ENCODE data around the gene MCTS1. TPM values are rescaled to one million over a fixed set of nuclear protein-coding genes. Genes with fewer than 3 reads are reported as not detected.

Gene MCTS1
- polyA plus RNA-seq, 6 donors from 2014 or later = 73.7 to 106 (median 89.8) TPM

GRCh38 chrX:120653000-120653399 lies 49.1 kb downstream of the MCTS1 start:
- peaks cover 6 to 26% (median 6%) of the 10 kb centered on the region in 3 donors for H3K4me1 Mint-ChIP-seq
- peak; percentile 27 to 40 for ATAC-seq (ENCODE audit: low read depth in 2 of 2)
- no peaks in the 10 kb centered on the region for H3K27me3 Mint-ChIP-seq
- no peak overlapping the region for H3K4me3 Mint-ChIP-seq
- peak overlapping the region in 1 of 6 donors; percentile 30 for H3K27ac Mint-ChIP-seq
- peaks cover 0 to 8% (median 4%) of the 10 kb centered on the region in 7 donors for H3K9me3 Mint-ChIP-seq
- no peak for DNase-seq
- no peaks in the 10 kb centered on the region for H3K36me3 Mint-ChIP-seq

GRCh38 chrX:120660637-120661036 lies 56.7 kb downstream of the MCTS1 start:
- DNase-seq (no peak), ATAC-seq (ENCODE audit: low read depth in 2 of 2) (no peak)
- H3K27me3 Mint-ChIP-seq = no peaks in the 10 kb centered on the region

More at GRCh38 chrX:120660637-120661036, 56.7 kb downstream of the MCTS1 start:
- Mint-ChIP-seq H3K4me1 (peaks cover 0 to 9% (median 7%) of the 10 kb centered on the region in 3 donors), H3K27ac (no peak overlapping the region), H3K4me3 (no peak overlapping the region), H3K9me3 (peaks cover 0 to 3% (median 0%) of the 10 kb centered on the region in 7 donors), H3K36me3 (no peaks in the 10 kb centered on the region)

Other genes with a start within 250 kb of the MCTS1 start
- gene ATP1B4, start 242.0 kb upstream of the MCTS1 start, polyA plus RNA-seq (ENCODE audit: low read depth in 6 of 6) = not detected
- 100 to 1,000 TPM in 1 of 6 donors, 10 to 100 TPM in 5; 72.9 to 142 (median 79.6) TPM for gene LAMP2, start 134.8 kb upstream of the MCTS1 start, polyA plus RNA-seq (ENCODE audit: low read depth in 6 of 6)
- 10 to 100 TPM; 20.5 to 26.3 (median 21.9) TPM for gene CUL4B, start 43.1 kb upstream of the MCTS1 start, polyA plus RNA-seq (ENCODE audit: low read depth in 6 of 6)
- gene C1GALT1C1, start 26.0 kb downstream of the MCTS1 start, polyA plus RNA-seq (ENCODE audit: low read depth in 6 of 6) = 10 to 100 TPM in 4 of 6 donors, 1 to 10 TPM in 2; 8.6 to 35.9 (median 12.8) TPM

All from naive B cell (primary cell).